ENCODE measurements around the gene RERE. TPM values are rescaled to one million over a fixed set of nuclear protein-coding genes. Genes with fewer than 3 reads are reported as not detected.

The RERE gene
- 1,000 to 10,000 TPM in 1 of 4 donors, 100 to 1,000 TPM in 2, 10 to 100 TPM in 1; 51.2 to 1,226 (median 253) TPM for total RNA-seq

DNA sequence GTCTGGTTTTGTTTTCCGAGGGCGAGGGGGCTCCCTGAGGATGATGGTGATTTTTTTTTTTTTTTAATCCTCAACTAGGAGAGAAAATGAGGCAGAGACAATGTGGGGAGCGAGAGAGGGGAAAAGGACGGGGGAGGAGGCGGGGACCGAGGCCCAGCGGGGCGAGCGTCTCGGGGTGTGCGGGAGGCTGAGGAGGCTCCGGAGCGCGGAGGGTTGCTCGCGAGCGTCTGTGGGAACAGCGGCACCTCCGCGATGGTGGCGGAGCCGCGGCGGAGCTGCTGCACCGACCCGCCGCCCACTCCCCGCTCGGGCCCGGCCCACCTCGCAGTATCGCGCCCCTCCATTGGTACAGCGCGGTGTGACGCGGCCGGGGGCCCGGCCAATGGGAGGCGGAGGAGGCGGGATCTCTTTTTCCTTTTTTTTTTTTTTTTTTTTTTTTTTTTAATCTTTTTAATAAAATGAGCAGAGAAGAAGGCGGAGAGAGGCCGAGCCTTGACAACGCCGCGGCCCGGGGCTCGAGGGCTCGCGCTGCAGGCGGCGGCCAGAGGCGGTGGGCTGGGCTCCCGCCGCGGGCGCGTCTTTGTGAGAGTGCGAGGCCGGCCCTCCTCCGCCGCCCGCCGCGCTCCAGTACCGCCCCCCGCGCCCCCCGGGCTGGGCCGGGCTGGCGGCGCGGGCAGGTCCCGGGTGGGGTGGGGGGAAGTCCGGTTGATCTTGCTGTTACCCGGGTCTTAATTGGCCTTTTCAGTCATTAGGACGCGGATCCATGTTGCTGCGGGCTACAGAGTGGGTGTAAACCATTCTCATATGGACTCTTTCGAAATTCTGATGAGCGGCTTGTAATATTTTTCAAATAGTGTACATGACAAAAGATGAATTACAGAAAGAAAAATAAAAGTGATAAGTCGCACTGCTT, at the start of gene RERE:
RERE (minus strand) TSS at position 229 of the 913 bp plus-strand sequence.
- intact Hi-C loops (cut with DNase I; ENCODE audit: low total_unique reads): no loop called here
- Histone ChIP-seq H3K4me3 (peak within 1 kb of the TSS; percentile 66 to 95), H3K27ac (peak within 1 kb of the TSS; percentile 97 to 98), H3K4me1 (no peaks in the 10 kb centered on the region), H3K27me3 (no peaks in the 10 kb centered on the region), H3K9me3 (no peaks in the 10 kb centered on the region), H3K36me3 (no peaks in the 10 kb centered on the region)
- DNase-seq: peak; percentile 91 to 95
- TF ChIP-seq POLR2A (IDR thresholded peaks at IDR 0.05): peak; percentile 96 to 98
- TF ChIP-seq, protein P1, sequence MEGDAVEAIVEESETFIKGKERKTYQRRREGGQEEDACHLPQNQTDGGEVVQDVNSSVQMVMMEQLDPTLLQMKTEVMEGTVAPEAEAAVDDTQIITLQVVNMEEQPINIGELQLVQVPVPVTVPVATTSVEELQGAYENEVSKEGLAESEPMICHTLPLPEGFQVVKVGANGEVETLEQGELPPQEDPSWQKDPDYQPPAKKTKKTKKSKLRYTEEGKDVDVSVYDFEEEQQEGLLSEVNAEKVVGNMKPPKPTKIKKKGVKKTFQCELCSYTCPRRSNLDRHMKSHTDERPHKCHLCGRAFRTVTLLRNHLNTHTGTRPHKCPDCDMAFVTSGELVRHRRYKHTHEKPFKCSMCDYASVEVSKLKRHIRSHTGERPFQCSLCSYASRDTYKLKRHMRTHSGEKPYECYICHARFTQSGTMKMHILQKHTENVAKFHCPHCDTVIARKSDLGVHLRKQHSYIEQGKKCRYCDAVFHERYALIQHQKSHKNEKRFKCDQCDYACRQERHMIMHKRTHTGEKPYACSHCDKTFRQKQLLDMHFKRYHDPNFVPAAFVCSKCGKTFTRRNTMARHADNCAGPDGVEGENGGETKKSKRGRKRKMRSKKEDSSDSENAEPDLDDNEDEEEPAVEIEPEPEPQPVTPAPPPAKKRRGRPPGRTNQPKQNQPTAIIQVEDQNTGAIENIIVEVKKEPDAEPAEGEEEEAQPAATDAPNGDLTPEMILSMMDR (IDR thresholded peaks at IDR 0.05): peak in 2 of 4 experiments; percentile 39 to 45

DNA sequence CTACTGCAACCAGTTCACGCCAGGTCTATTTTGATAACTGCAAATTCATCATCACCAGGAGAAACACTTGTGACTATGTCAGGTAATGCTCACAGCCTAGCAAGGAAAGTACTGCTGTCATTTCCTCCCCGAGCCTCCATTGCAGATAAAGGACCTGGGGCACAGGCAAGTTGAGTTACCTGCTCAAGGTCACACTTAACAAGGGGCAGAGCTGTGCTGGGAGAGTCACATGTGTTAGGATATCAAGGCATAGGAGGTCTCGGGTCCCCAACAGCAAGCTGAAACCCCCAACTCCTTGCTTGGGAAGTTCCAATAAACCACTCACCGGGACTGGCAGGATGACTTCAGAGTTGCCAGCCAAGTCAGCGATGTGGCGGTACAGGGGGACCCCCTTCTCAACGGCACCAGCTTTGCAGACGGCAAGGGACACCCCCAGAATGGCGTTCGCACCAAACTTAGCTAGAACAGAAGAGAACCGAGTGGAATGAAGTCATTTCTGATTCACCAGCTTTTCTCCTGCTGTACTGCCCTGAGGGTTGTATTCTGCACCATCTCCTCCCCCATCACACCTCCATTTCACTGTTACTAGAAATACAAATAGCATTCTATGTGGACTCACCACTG, 49.5 kb upstream of the RERE start:
- DNase-seq: no peak
- no peak overlapping the region for H3K27ac ChIP-seq
- no peaks in the 10 kb centered on the region for H3K4me1 ChIP-seq
- no peak overlapping the region for H3K4me3 ChIP-seq
- TF ChIP-seq POLR2A (IDR thresholded peaks at IDR 0.05): no peak
- TF ChIP-seq, protein P1 (IDR thresholded peaks at IDR 0.05): no peak
- H3K9me3 ChIP-seq: no peaks in the 10 kb centered on the region
- intact Hi-C loops (cut with DNase I; ENCODE audit: low total_unique reads): no loop called here
- no peaks in the 10 kb centered on the region for H3K27me3 ChIP-seq
- H3K36me3 ChIP-seq: no peaks in the 10 kb centered on the region

DNA sequence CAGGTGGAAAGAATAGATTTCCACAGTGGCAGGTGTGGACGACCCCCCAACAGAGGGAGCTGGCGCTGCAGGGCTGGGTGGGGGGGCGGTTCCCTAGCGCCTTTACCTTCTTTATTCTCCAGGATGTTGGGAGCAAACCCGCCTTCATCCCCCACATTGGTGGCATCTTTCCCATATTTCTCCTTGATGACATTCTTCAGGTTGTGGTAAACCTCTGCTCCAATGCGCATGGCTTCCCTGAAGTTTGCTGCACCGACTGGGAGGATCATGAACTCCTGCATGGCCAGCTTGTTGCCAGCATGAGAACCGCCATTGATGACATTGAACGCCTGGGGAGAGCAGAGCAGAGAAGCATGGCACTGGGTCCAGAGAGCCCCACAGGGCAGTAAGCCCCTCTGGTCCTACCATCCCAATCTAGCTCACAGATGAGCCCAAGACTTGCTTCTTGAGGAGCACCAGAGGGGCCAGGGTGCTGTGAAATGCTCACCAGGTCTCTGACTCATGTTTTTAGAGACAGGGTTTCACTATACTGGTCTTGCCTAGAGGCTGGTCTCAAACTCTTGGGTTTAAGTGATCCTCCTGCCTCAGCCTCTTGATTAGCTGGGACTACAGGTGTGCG, 48.8 kb upstream of the RERE start:
- no peak for TF ChIP-seq POLR2A (IDR thresholded peaks at IDR 0.05)
- TF ChIP-seq, protein P1 (IDR thresholded peaks at IDR 0.05): no peak
- H3K27me3 ChIP-seq: no peaks in the 10 kb centered on the region

DNA sequence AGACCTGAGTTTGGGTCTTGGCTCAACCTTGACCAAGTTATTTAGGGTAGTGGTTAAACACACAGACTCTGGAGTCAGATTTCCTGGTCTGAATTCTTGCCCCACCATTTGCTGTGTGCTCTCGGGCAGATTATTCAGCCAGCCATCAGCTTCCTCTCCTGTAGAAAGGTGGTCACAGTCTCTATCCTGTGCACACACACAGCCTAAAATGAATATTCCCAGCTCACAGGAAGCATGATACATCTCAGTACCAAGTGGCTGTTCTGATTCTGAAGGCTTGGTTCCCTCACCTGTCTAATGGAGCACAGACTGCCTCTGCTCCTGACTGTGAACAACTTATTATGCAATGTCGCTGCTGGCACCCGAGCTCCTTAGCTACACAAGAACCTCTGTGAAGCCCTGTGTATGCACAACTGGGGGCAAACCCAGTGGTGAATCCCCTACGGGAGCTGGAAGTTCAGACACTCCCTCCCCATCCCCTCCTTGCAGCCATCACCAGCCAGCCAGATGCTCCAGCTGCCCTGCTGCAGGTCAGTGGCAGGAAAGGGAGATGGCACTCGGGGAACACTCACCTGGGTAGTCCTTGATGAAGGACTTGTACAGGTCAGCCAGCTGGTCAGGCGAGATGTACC, 47.4 kb upstream of the RERE start:
- Histone ChIP-seq H3K36me3 (no peaks in the 10 kb centered on the region), H3K4me3 (no peak overlapping the region), H3K4me1 (no peaks in the 10 kb centered on the region), H3K27me3 (no peaks in the 10 kb centered on the region), H3K27ac (no peak overlapping the region), H3K9me3 (no peaks in the 10 kb centered on the region)
- no peak for DNase-seq
- TF ChIP-seq POLR2A (IDR thresholded peaks at IDR 0.05): no peak
- TF ChIP-seq, protein P1 (IDR thresholded peaks at IDR 0.05): no peak
- intact Hi-C loops (cut with DNase I; ENCODE audit: low total_unique reads): no loop called here

More for the DNA sequence above, 48.8 kb upstream of the RERE start:
- Histone ChIP-seq H3K9me3 (no peaks in the 10 kb centered on the region), H3K36me3 (no peaks in the 10 kb centered on the region), H3K4me1 (no peaks in the 10 kb centered on the region), H3K27ac (no peak overlapping the region), H3K4me3 (no peak overlapping the region)
- intact Hi-C loops (cut with DNase I; ENCODE audit: low total_unique reads): no loop called here
- no peak for DNase-seq

Measured in uterus (tissue), 4 donors.